ENCODE results near the gene SPTB.

- TF ChIP-seq CTCF (IDR thresholded peaks at IDR 0.05; ENCODE audit: poor library complexity), result no peak
- no peak for TF ChIP-seq EZH2phosphoT487 (IDR thresholded peaks at IDR 0.05; ENCODE audit: low read depth, severe bottlenecking, unreplicated experiment)
Measured at GRCh38 chr14:64771161-64771560, 108.5 kb downstream of the SPTB start.

All from hepatocyte (in vitro differentiated cells).